Stimulated activated CD4-positive, alpha-beta T cell treated with anti-CD3 and anti-CD28 coated beads, TNF-alpha, amount 100 ng/mL, for 1 hour (primary cell): ENCODE data around the gene ETS2.
"Not testable (repeated sequence)": the region's sequence is repeated elsewhere in the genome, so short reads cannot be mapped to it uniquely, and the experiment has no call there.

Source experiments
- DNase-seq, 3 donors: peaks; one replicate each; pipeline ENCODE4 v3.0.0-alpha.2; 2020; ENCODE audit warnings: low read depth in 3 of 3, low spot score in 1 of 3

Gene ETS2

GRCh38 chr21:38834725-38835124 is 29.0 kb downstream of the ETS2 start:
- no peak for DNase-seq

GRCh38 chr21:38837806-38838461 is 32.2 kb downstream of the ETS2 start:
- no peak for DNase-seq

- no peak for DNase-seq
Measured at GRCh38 chr21:38838598-38839327, 33.0 kb downstream of the ETS2 start.

- no peak for DNase-seq
Measured at GRCh38 chr21:38839328-38840286, 33.9 kb downstream of the ETS2 start.

- DNase-seq, result no peak
Measured at GRCh38 chr21:38840456-38841300, 34.9 kb downstream of the ETS2 start.

- DNase-seq, result no peak
Measured at GRCh38 chr21:38841472-38841871, 35.7 kb downstream of the ETS2 start.

- DNase-seq, result no peak
Measured at GRCh38 chr21:38842079-38842478, 36.4 kb downstream of the ETS2 start.

- DNase-seq, result no peak
Measured at GRCh38 chr21:38843379-38843778, 37.6 kb downstream of the ETS2 start.

- no peak for DNase-seq
Measured at GRCh38 chr21:38843806-38844503, 38.2 kb downstream of the ETS2 start.

GRCh38 chr21:38845374-38845773 is 39.6 kb downstream of the ETS2 start:
- not testable (repeated sequence) for DNase-seq

GRCh38 chr21:38847556-38847955 is 41.8 kb downstream of the ETS2 start:
- DNase-seq, result no peak

- DNase-seq, result no peak
Measured at GRCh38 chr21:38848187-38848609, 42.5 kb downstream of the ETS2 start.

GRCh38 chr21:38849776-38850175 is 44.0 kb downstream of the ETS2 start:
- no peak for DNase-seq

GRCh38 chr21:38850277-38850951 is 44.7 kb downstream of the ETS2 start:
- DNase-seq, result no peak

- DNase-seq, result no peak
Measured at GRCh38 chr21:38851101-38851500, 45.4 kb downstream of the ETS2 start.

GRCh38 chr21:38852278-38852677 is 46.5 kb downstream of the ETS2 start:
- DNase-seq, result no peak

GRCh38 chr21:38852708-38853107 is 47.0 kb downstream of the ETS2 start:
- no peak for DNase-seq

GRCh38 chr21:38853421-38853919 is 47.7 kb downstream of the ETS2 start:
- no peak for DNase-seq

- DNase-seq, result no peak
Measured at GRCh38 chr21:38857152-38857825, 51.6 kb downstream of the ETS2 start.
